Measurements from ENCODE around the gene CAMSAP1.
"Not testable (repeated sequence)": the region's sequence is repeated elsewhere in the genome, so short reads cannot be mapped to it uniquely, and the experiment has no call there.

CAMSAP1 gene

DNA sequence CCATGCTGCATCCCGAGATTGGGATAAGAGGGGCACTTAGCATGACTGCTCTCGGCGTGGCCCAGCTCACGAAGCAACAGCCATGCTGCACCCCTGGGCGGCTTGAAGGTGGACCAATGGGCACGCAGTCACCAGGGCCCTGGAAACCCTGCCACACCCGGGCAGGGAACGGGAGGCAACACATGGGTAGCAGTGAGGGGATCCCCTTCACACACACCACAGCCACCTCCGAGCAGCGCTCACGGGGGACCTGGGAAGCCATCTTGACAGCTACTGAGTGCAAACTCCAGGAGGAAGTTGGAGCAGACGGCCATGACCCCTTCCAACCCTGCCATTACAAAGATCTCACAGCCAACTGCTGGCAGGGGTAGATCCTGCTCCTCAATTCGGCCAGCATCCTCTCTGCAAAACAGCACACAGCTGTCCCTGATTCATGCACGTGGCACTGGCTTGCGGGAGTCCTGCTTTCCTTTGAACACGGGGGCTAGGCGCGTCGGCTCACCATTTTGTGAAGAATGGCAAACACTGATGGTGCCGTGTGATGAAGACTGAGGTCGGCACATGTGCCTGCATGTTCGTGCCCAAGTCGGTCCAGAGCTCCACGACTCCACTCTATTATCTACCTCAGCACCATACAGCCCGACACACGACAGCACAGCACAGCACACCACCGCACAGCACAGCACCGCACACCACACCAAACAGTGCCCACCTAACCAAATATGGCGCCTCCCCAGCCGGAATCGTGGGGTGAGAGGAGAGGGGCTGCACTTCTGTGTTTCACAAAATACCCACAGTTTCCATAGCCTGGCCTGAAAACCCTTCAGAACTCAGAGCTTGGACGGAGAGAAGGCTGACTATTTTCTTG lies 48.8 kb upstream of the CAMSAP1 start:
- Histone ChIP-seq H3K9me3 (ENCODE audit: low read length) (no peaks in the 10 kb centered on the region), H4K20me1 (ENCODE audit: insufficient read depth, low read length) (no peaks in the 10 kb centered on the region), H3F3A (ENCODE audit: insufficient read depth, low read length) (no peaks in the 10 kb centered on the region), H3K9ac (ENCODE audit: low read length) (no peak overlapping the region), H3K36me3 (ENCODE audit: insufficient read depth, low read length) (peaks cover 30% of the 10 kb centered on the region), H3K4me1 (ENCODE audit: insufficient read depth, low read length, severe bottlenecking) (peaks cover 11% of the 10 kb centered on the region), H3K4me2 (ENCODE audit: low read length) (no peak overlapping the region), H3K27me3 (ENCODE audit: insufficient read depth, low read length) (no peaks in the 10 kb centered on the region), H3K79me2 (ENCODE audit: insufficient read depth, low read length) (0 out of 2 replicates have a peak, but pooled peaks cover 16% of the 10 kb centered on the region), H3K4me3 (ENCODE audit: low read depth, low read length, poor library complexity, severe bottlenecking) (no peak overlapping the region), H3K9me2 (ENCODE audit: low read depth, low read length) (no peaks in the 10 kb centered on the region), H2AFZ (ENCODE audit: low read length) (no peak overlapping the region), H3K27ac (ENCODE audit: low read depth, low read length, poor library complexity, severe bottlenecking) (no peak overlapping the region)
- TF ChIP-seq, protein P1, sequence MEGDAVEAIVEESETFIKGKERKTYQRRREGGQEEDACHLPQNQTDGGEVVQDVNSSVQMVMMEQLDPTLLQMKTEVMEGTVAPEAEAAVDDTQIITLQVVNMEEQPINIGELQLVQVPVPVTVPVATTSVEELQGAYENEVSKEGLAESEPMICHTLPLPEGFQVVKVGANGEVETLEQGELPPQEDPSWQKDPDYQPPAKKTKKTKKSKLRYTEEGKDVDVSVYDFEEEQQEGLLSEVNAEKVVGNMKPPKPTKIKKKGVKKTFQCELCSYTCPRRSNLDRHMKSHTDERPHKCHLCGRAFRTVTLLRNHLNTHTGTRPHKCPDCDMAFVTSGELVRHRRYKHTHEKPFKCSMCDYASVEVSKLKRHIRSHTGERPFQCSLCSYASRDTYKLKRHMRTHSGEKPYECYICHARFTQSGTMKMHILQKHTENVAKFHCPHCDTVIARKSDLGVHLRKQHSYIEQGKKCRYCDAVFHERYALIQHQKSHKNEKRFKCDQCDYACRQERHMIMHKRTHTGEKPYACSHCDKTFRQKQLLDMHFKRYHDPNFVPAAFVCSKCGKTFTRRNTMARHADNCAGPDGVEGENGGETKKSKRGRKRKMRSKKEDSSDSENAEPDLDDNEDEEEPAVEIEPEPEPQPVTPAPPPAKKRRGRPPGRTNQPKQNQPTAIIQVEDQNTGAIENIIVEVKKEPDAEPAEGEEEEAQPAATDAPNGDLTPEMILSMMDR (IDR thresholded peaks at IDR 0.05; ENCODE audit: low read length): no peak
- no peak for TF ChIP-seq EZH2 (IDR thresholded peaks at IDR 0.05; ENCODE audit: borderline replicate concordance, low read length)

DNA sequence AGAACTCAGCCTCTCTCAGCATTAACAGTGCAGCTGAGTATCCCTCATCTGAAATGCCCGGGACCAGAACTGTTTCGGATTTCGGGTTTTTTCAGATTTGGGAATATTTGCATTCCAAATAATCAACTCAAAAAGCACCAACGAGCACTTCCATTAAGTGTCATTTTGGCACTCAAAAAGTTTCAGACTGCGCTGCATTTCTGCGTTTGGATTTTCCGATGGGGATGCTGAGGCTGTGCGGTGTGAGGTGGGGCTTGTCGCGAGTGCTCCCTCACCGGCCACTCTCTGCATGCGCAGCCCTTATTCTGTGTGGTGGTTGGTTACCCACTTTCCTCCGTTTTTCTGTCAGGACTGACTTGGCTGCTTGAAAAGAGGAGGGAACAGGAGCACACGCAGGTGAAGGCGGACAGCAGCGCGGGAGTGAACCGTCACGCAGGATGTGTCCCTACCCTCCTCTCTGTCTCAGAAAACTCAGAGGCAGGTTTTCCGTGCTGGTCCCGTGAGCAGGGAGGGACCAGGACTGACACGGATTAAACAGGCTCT lies 45.4 kb upstream of the CAMSAP1 start:
- Histone ChIP-seq H3K27ac (ENCODE audit: low read depth, low read length, poor library complexity, severe bottlenecking) (no peak overlapping the region), H3K27me3 (ENCODE audit: insufficient read depth, low read length) (no peaks in the 10 kb centered on the region), H3K4me3 (ENCODE audit: low read depth, low read length, poor library complexity, severe bottlenecking) (no peak overlapping the region), H3K4me2 (ENCODE audit: low read length) (no peak overlapping the region), H2AFZ (ENCODE audit: low read length) (no peak overlapping the region), H3K9ac (ENCODE audit: low read length) (no peak overlapping the region), H3F3A (ENCODE audit: insufficient read depth, low read length) (no peaks in the 10 kb centered on the region), H3K36me3 (ENCODE audit: insufficient read depth, low read length) (peaks cover 46% of the 10 kb centered on the region), H3K79me2 (ENCODE audit: insufficient read depth, low read length) (no peaks in the 10 kb centered on the region), H4K20me1 (ENCODE audit: insufficient read depth, low read length) (no peaks in the 10 kb centered on the region), H3K4me1 (ENCODE audit: insufficient read depth, low read length, severe bottlenecking) (no peaks in the 10 kb centered on the region), H3K9me2 (ENCODE audit: low read depth, low read length) (no peaks in the 10 kb centered on the region), H3K9me3 (ENCODE audit: low read length) (no peaks in the 10 kb centered on the region)
- no peak for TF ChIP-seq EZH2 (IDR thresholded peaks at IDR 0.05; ENCODE audit: borderline replicate concordance, low read length)
- TF ChIP-seq, protein P1 (IDR thresholded peaks at IDR 0.05; ENCODE audit: low read length): no peak

DNA sequence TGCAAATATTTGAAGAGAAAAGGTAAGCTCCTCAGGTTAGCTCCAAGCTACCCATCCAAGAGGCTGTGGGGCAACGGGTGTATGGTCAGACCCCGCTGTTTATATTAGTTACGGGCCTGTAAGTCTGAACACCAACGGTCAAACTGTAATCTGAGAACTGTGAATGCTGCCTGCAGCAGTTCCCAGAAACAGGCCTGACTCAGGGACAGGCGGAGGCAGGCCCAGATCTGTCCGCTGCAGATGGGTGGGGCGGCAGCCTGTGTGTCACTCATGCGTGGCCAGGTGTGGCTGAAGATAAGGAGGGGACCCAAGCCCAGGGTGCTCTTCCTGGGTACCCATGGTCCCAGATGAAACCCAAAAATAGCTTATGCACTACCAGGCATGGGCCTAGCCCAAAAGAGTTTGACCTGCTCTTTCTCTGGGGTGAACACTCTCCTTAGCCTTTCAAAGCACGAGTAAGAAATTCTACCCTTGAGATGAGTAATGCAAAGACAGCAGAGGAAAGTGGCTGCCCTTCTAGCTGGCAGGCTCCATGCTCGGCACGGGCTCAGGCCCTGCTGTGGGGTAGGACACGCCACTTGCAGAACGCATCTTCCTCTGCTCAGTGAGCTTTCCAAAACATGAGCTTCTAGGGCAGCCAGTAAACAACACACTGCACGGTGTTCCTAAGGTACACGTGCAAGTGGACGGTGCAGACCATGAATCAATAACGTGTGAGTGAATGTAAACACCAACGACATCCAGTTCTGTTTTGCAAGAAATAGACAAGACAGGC lies 44.7 kb upstream of the CAMSAP1 start:
- Histone ChIP-seq H4K20me1 (ENCODE audit: insufficient read depth, low read length) (no peaks in the 10 kb centered on the region), H3K79me2 (ENCODE audit: insufficient read depth, low read length) (no peaks in the 10 kb centered on the region), H3F3A (ENCODE audit: insufficient read depth, low read length) (no peaks in the 10 kb centered on the region), H3K36me3 (ENCODE audit: insufficient read depth, low read length) (peaks cover 53% of the 10 kb centered on the region), H3K4me1 (ENCODE audit: insufficient read depth, low read length, severe bottlenecking) (no peaks in the 10 kb centered on the region), H3K9me2 (ENCODE audit: low read depth, low read length) (no peaks in the 10 kb centered on the region), H3K4me3 (ENCODE audit: low read depth, low read length, poor library complexity, severe bottlenecking) (no peak overlapping the region), H3K27me3 (ENCODE audit: insufficient read depth, low read length) (no peaks in the 10 kb centered on the region), H3K27ac (ENCODE audit: low read depth, low read length, poor library complexity, severe bottlenecking) (no peak overlapping the region), H3K9ac (ENCODE audit: low read length) (no peak overlapping the region), H3K9me3 (ENCODE audit: low read length) (no peaks in the 10 kb centered on the region), H3K4me2 (ENCODE audit: low read length) (no peak overlapping the region), H2AFZ (ENCODE audit: low read length) (no peak overlapping the region)
- TF ChIP-seq, protein P1 (IDR thresholded peaks at IDR 0.05; ENCODE audit: low read length): no peak
- TF ChIP-seq EZH2 (IDR thresholded peaks at IDR 0.05; ENCODE audit: borderline replicate concordance, low read length): no peak

DNA sequence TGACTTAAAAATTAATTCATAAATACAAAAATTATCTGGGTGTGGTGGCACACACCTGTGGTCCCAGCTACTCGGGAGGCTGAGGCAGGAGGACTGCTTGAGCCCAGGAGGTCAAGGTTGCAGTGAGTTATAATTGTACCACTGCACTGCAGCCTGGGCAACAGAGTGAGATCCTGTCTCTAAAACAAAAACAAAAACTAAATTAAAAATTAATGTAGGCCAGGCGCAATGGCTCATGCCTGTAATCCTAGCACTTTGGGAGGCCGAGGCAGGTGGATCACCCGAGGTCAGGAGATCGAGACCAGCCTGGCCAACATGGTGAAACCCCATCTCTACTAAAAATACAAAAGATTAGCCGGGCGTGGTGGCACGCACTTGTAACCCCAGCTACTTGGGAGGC lies 44.0 kb upstream of the CAMSAP1 start:
- H3F3A ChIP-seq (ENCODE audit: insufficient read depth, low read length); H3K27ac ChIP-seq (ENCODE audit: low read depth, low read length, poor library complexity, severe bottlenecking); H3K27me3 ChIP-seq (ENCODE audit: insufficient read depth, low read length); H3K4me1 ChIP-seq (ENCODE audit: insufficient read depth, low read length, severe bottlenecking); H2AFZ ChIP-seq (ENCODE audit: low read length); H3K9ac ChIP-seq (ENCODE audit: low read length); H3K4me2 ChIP-seq (ENCODE audit: low read length); H3K9me2 ChIP-seq (ENCODE audit: low read depth, low read length); H3K4me3 ChIP-seq (ENCODE audit: low read depth, low read length, poor library complexity, severe bottlenecking); H3K9me3 ChIP-seq (ENCODE audit: low read length); H3K79me2 ChIP-seq (ENCODE audit: insufficient read depth, low read length); H4K20me1 ChIP-seq (ENCODE audit: insufficient read depth, low read length): not testable (repeated sequence)
- peaks cover 61% of the 10 kb centered on the region for H3K36me3 ChIP-seq (ENCODE audit: insufficient read depth, low read length)

DNA sequence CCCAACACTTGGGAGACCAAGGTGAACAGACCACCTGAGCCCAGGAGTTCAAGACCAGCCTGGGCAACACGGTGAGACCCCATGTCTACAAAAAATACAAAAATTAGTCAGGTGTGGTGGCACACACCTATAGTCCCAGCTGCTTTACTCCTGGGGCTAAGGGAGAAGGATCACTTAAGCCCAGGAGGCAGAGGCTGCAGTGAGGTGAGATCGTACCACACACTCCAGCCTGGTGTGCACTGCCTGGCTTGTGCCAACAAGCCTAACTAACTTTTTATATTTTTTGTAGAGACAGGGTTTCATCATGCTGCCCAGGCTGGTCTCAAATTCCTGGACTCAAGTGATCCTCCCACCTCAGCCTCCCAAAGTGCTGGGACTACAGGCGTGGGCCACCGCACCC lies 43.5 kb upstream of the CAMSAP1 start:
- H3K4me1 ChIP-seq (ENCODE audit: insufficient read depth, low read length, severe bottlenecking); H3K4me2 ChIP-seq (ENCODE audit: low read length); H3K9me2 ChIP-seq (ENCODE audit: low read depth, low read length); H3K9ac ChIP-seq (ENCODE audit: low read length); H3K27ac ChIP-seq (ENCODE audit: low read depth, low read length, poor library complexity, severe bottlenecking); H3F3A ChIP-seq (ENCODE audit: insufficient read depth, low read length); H3K4me3 ChIP-seq (ENCODE audit: low read depth, low read length, poor library complexity, severe bottlenecking); H3K9me3 ChIP-seq (ENCODE audit: low read length); H3K79me2 ChIP-seq (ENCODE audit: insufficient read depth, low read length); H2AFZ ChIP-seq (ENCODE audit: low read length); H3K27me3 ChIP-seq (ENCODE audit: insufficient read depth, low read length); H4K20me1 ChIP-seq (ENCODE audit: insufficient read depth, low read length): not testable (repeated sequence)
- peaks cover 65% of the 10 kb centered on the region for H3K36me3 ChIP-seq (ENCODE audit: insufficient read depth, low read length)
